ENCODE data around the gene ST3GAL5. TPM values are rescaled to one million over a fixed set of nuclear protein-coding genes. Genes with fewer than 3 reads are reported as not detected.

The ST3GAL5 gene
- total RNA-seq, 2 experiments from 2014 or later: 9.6 to 11.5 TPM

GRCh38 chr2:85871494-85872164 is 17.2 kb downstream of the ST3GAL5 start:
- ChIA-PET POLR2A (no interaction called here), CTCF (no interaction called here)
- no peak for DNase-seq
- Mint-ChIP-seq H3K36me3 (peaks cover 1% of the 10 kb centered on the region), H3K27ac (no peak overlapping the region), H3K27me3 (no peaks in the 10 kb centered on the region), H3K4me3 (no peak overlapping the region), H3K4me1 (ENCODE audit: low read depth) (peaks cover 30% of the 10 kb centered on the region), H3K9me3 (no peaks in the 10 kb centered on the region)
- intact Hi-C loops (cut with micrococcal nuclease): no loop called here

GRCh38 chr2:85868822-85869221 is 20.0 kb downstream of the ST3GAL5 start:
- POLR2A ChIA-PET: no interaction called here
- CTCF ChIA-PET: interaction anchor here (1.3 to 1.7 kb wide), 2 partner anchors 20 to 41 kb away, joined by 5 read pairs; partner anchors contain the start of gene ST3GAL5
- peaks cover 36% of the 10 kb centered on the region for H3K4me1 Mint-ChIP-seq (ENCODE audit: low read depth)
- H3K27ac Mint-ChIP-seq: no peak overlapping the region
- intact Hi-C loops (cut with micrococcal nuclease): no loop called here
- no peaks in the 10 kb centered on the region for H3K27me3 Mint-ChIP-seq
- no peak overlapping the region for H3K4me3 Mint-ChIP-seq
- no peak for DNase-seq
- peaks cover 1% of the 10 kb centered on the region for H3K36me3 Mint-ChIP-seq
- H3K9me3 Mint-ChIP-seq: no peaks in the 10 kb centered on the region

DNA sequence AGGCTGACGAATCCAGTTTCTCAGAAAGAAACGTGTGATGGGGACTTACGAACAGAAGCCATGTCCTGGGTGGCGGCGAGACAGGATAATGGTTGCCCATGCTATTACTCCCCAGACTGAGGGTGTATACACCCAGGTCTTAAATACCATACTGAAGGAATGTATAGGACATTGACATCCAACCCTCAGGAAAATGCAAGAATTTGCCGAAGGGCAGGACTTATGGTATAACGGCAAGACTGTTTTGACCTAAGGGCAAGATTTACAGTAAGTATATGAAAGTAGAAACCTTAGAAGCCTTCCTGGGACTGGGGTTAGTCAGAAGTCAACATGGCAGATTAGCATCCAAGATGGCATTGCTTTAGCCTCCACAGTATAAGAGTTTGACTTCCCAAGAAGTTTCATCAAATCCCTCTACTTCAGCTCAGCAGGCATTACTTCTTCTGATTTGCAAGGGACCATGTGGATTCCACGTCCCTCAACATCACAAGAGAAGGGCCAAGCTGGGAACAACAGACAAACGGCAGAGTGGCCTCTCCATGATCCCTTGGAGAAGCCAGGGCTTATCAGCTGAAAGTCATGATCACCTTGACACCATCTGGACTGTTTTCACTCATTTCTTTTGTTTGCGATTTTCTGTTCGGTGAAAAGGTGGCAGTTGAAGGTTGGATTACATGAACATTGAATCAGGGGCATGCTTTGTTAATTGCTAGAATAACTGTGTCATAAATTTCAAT is 21.1 kb downstream of the ST3GAL5 start:
- Mint-ChIP-seq H3K27me3 (no peaks in the 10 kb centered on the region), H3K27ac (no peak overlapping the region), H3K36me3 (peaks cover 1% of the 10 kb centered on the region), H3K9me3 (no peaks in the 10 kb centered on the region), H3K4me1 (ENCODE audit: low read depth) (peaks cover 40% of the 10 kb centered on the region), H3K4me3 (no peak overlapping the region)
- intact Hi-C loops (cut with micrococcal nuclease): no loop called here
- no peak for DNase-seq
- ChIA-PET CTCF (interaction anchor here (1.1 kb wide), 1 partner anchor 36 kb away, joined by 3 read pairs; no protein-coding TSS in a partner anchor), POLR2A (no interaction called here)

GRCh38 chr2:85867121-85867520 is 21.7 kb downstream of the ST3GAL5 start:
- no peaks in the 10 kb centered on the region for H3K9me3 Mint-ChIP-seq
- ChIA-PET CTCF (interaction anchor here (1.3 to 4.9 kb wide), 2 partner anchors 15 to 21 kb away, joined by 4 to 34 read pairs; partner anchors contain the start of gene ST3GAL5), POLR2A (interaction anchor here (1.0 to 1.8 kb wide), 2 partner anchors 14 to 20 kb away, joined by 3 to 7 read pairs; no protein-coding TSS in a partner anchor)
- H3K27ac Mint-ChIP-seq: no peak overlapping the region
- H3K27me3 Mint-ChIP-seq: no peaks in the 10 kb centered on the region
- H3K4me3 Mint-ChIP-seq: no peak overlapping the region
- H3K36me3 Mint-ChIP-seq: peaks cover 1% of the 10 kb centered on the region
- DNase-seq: no peak
- intact Hi-C loops (cut with micrococcal nuclease): no loop called here
- peaks cover 45% of the 10 kb centered on the region for H3K4me1 Mint-ChIP-seq (ENCODE audit: low read depth)

- H3K4me1 Mint-ChIP-seq (ENCODE audit: low read depth): peaks cover 54% of the 10 kb centered on the region
- no peaks in the 10 kb centered on the region for H3K9me3 Mint-ChIP-seq
- peaks cover 1% of the 10 kb centered on the region for H3K36me3 Mint-ChIP-seq
- ChIA-PET CTCF (interaction anchor here (0.6 to 4.9 kb wide), 6 partner anchors 15 to 223 kb away, joined by 3 to 34 read pairs (median 4); partner anchors contain the start of gene ST3GAL5), POLR2A (interaction anchor here (1.0 to 1.8 kb wide), 2 partner anchors 13 to 21 kb away, joined by 3 to 7 read pairs; no protein-coding TSS in a partner anchor)
- DNase-seq: no peak
- H3K27ac Mint-ChIP-seq: no peak overlapping the region
- H3K4me3 Mint-ChIP-seq: no peak overlapping the region
- no peaks in the 10 kb centered on the region for H3K27me3 Mint-ChIP-seq
- intact Hi-C loops (cut with micrococcal nuclease): no loop called here
Observed at GRCh38 chr2:85866165-85866659, 22.6 kb downstream of the ST3GAL5 start.

DNA sequence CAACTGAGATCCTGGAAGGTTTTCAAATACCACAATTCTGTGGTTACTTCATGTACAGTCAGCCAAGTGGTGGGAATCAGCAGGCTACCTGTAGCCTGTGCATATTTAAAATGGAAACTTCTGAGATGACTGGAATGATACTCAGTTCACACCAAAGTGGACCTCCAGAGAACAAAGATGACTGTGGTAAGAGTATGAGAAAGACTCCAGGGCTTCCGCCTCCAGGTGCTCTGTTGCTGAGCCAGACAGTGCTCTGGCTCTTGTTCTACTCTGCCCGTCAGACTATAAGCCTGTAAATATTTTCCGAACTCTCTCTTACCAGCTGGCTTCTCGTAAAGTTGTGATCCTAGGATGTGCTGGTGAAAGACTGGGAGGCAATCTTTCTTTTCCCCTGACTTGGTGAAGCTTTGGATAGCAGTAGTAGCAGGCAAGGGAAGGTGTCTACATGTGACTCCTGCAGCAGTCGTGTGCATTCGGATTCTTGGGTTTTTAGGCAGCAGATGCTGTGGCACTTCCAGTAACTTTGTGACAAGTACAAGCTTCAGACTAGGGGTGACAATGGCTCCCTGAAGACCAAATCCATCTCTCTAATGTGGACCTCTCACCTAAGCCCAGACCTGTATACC is 23.1 kb downstream of the ST3GAL5 start:
- POLR2A ChIA-PET: interaction anchor here (1.8 kb wide), 1 partner anchor 21 kb away, joined by 7 read pairs; no protein-coding TSS in a partner anchor
- peak; percentile 71 for DNase-seq
- intact Hi-C loops (cut with micrococcal nuclease): loop anchor here (1.0 to 2.0 kb wide), 3 partner anchors 15 to 35 kb away; no protein-coding TSS in a partner anchor
- CTCF ChIA-PET: interaction anchor here (0.6 to 4.9 kb wide), 9 partner anchors 12 to 223 kb away, joined by 3 to 34 read pairs (median 3); partner anchors contain the start of gene ST3GAL5
- H3K4me1 Mint-ChIP-seq (ENCODE audit: low read depth): peaks cover 60% of the 10 kb centered on the region
- no peaks in the 10 kb centered on the region for H3K9me3 Mint-ChIP-seq
- no peaks in the 10 kb centered on the region for H3K27me3 Mint-ChIP-seq
- peaks cover 1% of the 10 kb centered on the region for H3K36me3 Mint-ChIP-seq
- no peak overlapping the region for H3K27ac Mint-ChIP-seq
- H3K4me3 Mint-ChIP-seq: no peak overlapping the region

- POLR2A ChIA-PET: no interaction called here
- CTCF ChIA-PET: interaction anchor here (0.7 to 4.9 kb wide), 5 partner anchors 11 to 46 kb away, joined by 3 to 34 read pairs (median 3); partner anchors contain the start of gene ST3GAL5
- Mint-ChIP-seq H3K27me3 (no peaks in the 10 kb centered on the region), H3K4me3 (no peak overlapping the region), H3K4me1 (ENCODE audit: low read depth) (peaks cover 66% of the 10 kb centered on the region), H3K27ac (no peak overlapping the region), H3K36me3 (peaks cover 3% of the 10 kb centered on the region), H3K9me3 (no peaks in the 10 kb centered on the region)
- DNase-seq: no peak
- intact Hi-C loops (cut with micrococcal nuclease): loop anchor here (1.0 to 2.0 kb wide), 3 partner anchors 14 to 34 kb away; no protein-coding TSS in a partner anchor
Observed at GRCh38 chr2:85864654-85865053, 24.1 kb downstream of the ST3GAL5 start.

GRCh38 chr2:85862426-85862825 is 26.4 kb downstream of the ST3GAL5 start:
- DNase-seq: peak; percentile 53
- ChIA-PET POLR2A (no interaction called here), CTCF (interaction anchor here (4.9 kb wide), 1 partner anchor 26 kb away, joined by 34 read pairs; the partner anchor contains the start of gene ST3GAL5)
- H3K27ac Mint-ChIP-seq: no peak overlapping the region
- no peaks in the 10 kb centered on the region for H3K27me3 Mint-ChIP-seq
- intact Hi-C loops (cut with micrococcal nuclease): no loop called here
- peaks cover 67% of the 10 kb centered on the region for H3K4me1 Mint-ChIP-seq (ENCODE audit: low read depth)
- no peak overlapping the region for H3K4me3 Mint-ChIP-seq
- H3K36me3 Mint-ChIP-seq: peaks cover 9% of the 10 kb centered on the region
- no peaks in the 10 kb centered on the region for H3K9me3 Mint-ChIP-seq

DNA sequence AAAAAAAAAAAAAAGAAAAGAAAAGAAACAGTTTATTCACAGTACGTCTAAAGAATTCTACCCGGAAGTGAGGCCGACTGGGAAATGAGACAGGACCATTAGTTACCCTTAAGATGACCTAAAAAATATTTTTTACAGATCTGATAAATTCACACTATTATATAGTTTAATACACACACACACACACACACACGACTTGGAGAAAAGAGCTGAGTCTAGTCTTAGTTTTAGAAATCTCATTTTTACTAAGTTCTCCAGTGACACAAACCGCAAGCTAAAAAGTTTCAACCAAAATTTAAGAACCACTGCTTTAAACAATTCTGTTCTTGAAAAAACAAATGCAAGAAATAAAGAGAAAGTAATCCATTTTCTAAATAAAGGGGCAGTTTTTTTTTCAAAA is 27.1 kb downstream of the ST3GAL5 start:
- peaks cover 62% of the 10 kb centered on the region for H3K4me1 Mint-ChIP-seq (ENCODE audit: low read depth)
- H3K36me3 Mint-ChIP-seq: peaks cover 9% of the 10 kb centered on the region
- intact Hi-C loops (cut with micrococcal nuclease): loop anchor here (1.0 kb wide), 1 partner anchor 244 kb away; the partner anchor contains the start of gene POLR1A
- ChIA-PET CTCF (interaction anchor here (0.6 to 0.7 kb wide), 2 partner anchors 28 to 177 kb away, joined by 4 to 6 read pairs; no protein-coding TSS in a partner anchor), POLR2A (interaction anchor here (0.6 kb wide), 1 partner anchor 24 kb away, joined by 3 read pairs; no protein-coding TSS in a partner anchor)
- H3K4me3 Mint-ChIP-seq: peak overlapping the region; percentile 55
- H3K9me3 Mint-ChIP-seq: no peaks in the 10 kb centered on the region
- peak overlapping the region; percentile 71 for H3K27ac Mint-ChIP-seq
- DNase-seq: no peak
- no peaks in the 10 kb centered on the region for H3K27me3 Mint-ChIP-seq

DNA sequence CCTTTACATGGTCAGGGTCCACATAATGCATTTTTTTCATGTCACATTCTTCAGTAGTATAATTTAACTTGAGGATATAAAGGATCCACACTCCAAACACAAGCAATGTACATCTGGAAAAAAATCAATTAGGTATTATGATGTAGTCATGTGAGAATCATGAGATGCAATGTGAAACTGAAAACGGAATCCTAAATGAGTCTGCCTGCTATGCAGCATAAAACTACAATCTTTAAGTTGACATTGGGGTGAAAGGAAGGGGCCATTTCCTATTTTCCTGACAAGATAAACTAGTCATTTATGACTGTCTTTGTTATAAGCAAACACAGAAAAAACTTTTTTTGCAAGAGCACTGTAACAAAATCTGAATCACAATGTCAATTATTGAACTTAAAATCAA is 27.6 kb downstream of the ST3GAL5 start:
- Mint-ChIP-seq H3K27me3 (no peaks in the 10 kb centered on the region), H3K36me3 (peaks cover 9% of the 10 kb centered on the region), H3K4me1 (ENCODE audit: low read depth) (peaks cover 57% of the 10 kb centered on the region), H3K27ac (peak overlapping the region; percentile 71), H3K4me3 (no peak overlapping the region), H3K9me3 (no peaks in the 10 kb centered on the region)
- POLR2A ChIA-PET: no interaction called here
- CTCF ChIA-PET: interaction anchor here (0.7 to 1.1 kb wide), 2 partner anchors 10 to 177 kb away, joined by 4 read pairs; no protein-coding TSS in a partner anchor
- intact Hi-C loops (cut with micrococcal nuclease): loop anchor here (1.0 kb wide), 1 partner anchor 244 kb away; the partner anchor contains the start of gene POLR1A
- DNase-seq: no peak

DNA sequence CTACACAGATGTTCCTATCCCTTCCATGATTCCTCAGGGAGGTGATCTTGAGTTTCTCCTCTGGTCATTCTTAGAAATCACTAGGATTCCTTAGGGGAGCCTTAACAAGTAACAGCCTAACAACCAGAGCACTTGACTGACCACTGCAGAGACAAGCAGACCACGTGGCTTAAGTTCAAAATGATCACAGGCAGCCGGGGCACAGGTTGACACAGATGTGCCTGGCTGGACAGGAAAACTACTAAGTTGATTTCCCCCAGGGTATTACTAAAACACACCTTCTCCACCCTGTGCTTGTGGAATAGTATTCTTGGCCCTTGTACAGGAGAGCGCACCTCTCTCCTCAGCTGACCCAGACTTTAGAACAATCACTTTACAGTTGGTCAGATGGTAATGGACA is 29.9 kb downstream of the ST3GAL5 start:
- POLR2A ChIA-PET: no interaction called here
- no peaks in the 10 kb centered on the region for H3K27me3 Mint-ChIP-seq
- peaks cover 62% of the 10 kb centered on the region for H3K4me1 Mint-ChIP-seq (ENCODE audit: low read depth)
- DNase-seq: no peak
- intact Hi-C loops (cut with micrococcal nuclease): loop anchor here (10.0 kb wide), 1 partner anchor 336 kb away; the partner anchor contains the start of genes IMMT and MRPL35
- CTCF ChIA-PET: interaction anchor here (1.1 to 1.3 kb wide), 2 partner anchors 14 to 222 kb away, joined by 3 to 5 read pairs; no protein-coding TSS in a partner anchor
- no peak overlapping the region for H3K4me3 Mint-ChIP-seq
- peaks cover 10% of the 10 kb centered on the region for H3K9me3 Mint-ChIP-seq
- no peak overlapping the region for H3K27ac Mint-ChIP-seq
- H3K36me3 Mint-ChIP-seq: peaks cover 18% of the 10 kb centered on the region
